ENCODE results near the gene POLR3E.

POLR3E gene

DNA sequence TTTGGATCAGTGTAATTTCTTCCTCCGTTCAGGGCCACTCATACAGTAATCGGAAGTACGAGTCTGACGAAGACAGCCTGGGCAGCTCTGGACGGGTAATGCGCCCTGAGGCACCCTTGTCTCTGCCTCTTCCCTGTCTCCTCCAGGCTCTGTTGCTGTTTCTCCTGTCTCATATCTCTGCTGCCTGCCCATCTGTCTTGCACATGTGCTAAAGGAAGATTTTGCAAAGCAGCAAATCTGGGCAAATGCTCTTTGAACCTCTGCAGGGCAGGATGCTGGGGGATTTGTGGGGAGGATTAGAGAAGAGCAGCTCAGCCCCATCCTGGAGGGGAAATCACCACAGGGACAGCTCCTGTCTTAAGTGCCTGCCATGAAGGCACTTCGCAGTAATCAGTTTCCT lies 32.4 kb upstream of the POLR3E start:
- Histone ChIP-seq H4K20me1 (ENCODE audit: insufficient read depth, low read length) (no peaks in the 10 kb centered on the region), H3K4me2 (ENCODE audit: low read length) (no peak overlapping the region), H3K4me3 (ENCODE audit: low read length) (no peak overlapping the region), H2AFZ (ENCODE audit: low read depth, low read length) (no peak overlapping the region), H3K36me3 (replicated peaks; ENCODE audit: low read depth, low read length) (peaks cover 46% of the 10 kb centered on the region), H3K9ac (ENCODE audit: low read length) (no peak overlapping the region), H3K27ac (ENCODE audit: low read length) (no peak overlapping the region), H3K27me3 (ENCODE audit: low read depth, low read length) (no peaks in the 10 kb centered on the region), H3K4me1 (ENCODE audit: low read length) (no peaks in the 10 kb centered on the region), H3K9me3 (ENCODE audit: insufficient read depth, low read length) (no peaks in the 10 kb centered on the region), H3K79me2 (ENCODE audit: low read length) (no peaks in the 10 kb centered on the region; the same call in 1 of the 2 replicates)
- TF ChIP-seq EZH2phosphoT487 (IDR thresholded peaks at IDR 0.05; ENCODE audit: low read depth): no peak
- TF ChIP-seq, protein P1, sequence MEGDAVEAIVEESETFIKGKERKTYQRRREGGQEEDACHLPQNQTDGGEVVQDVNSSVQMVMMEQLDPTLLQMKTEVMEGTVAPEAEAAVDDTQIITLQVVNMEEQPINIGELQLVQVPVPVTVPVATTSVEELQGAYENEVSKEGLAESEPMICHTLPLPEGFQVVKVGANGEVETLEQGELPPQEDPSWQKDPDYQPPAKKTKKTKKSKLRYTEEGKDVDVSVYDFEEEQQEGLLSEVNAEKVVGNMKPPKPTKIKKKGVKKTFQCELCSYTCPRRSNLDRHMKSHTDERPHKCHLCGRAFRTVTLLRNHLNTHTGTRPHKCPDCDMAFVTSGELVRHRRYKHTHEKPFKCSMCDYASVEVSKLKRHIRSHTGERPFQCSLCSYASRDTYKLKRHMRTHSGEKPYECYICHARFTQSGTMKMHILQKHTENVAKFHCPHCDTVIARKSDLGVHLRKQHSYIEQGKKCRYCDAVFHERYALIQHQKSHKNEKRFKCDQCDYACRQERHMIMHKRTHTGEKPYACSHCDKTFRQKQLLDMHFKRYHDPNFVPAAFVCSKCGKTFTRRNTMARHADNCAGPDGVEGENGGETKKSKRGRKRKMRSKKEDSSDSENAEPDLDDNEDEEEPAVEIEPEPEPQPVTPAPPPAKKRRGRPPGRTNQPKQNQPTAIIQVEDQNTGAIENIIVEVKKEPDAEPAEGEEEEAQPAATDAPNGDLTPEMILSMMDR (IDR thresholded peaks at IDR 0.05; ENCODE audit: low read depth, low read length): no peak

DNA sequence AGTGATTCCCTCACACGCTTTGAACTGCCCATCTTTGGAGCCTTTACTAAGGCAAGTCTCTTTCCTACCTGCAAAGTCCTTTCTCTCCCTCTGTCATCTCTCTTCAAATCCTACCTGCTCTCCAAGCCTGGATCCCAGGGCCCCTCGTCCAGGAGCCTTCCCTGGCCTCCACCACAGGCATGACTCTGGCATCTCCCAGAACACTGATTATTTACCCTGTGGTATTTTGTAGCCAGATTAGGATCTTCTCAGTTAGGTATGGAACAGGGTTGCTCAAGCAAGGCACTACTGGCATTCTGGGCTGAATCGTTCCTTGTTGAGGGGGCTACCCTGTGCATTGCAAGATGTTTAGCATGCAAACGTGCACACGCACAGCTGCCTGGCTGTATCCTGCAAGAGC lies 31.9 kb upstream of the POLR3E start:
- H3K9ac ChIP-seq (ENCODE audit: low read length): no peak overlapping the region
- H3K4me2 ChIP-seq (ENCODE audit: low read length): no peak overlapping the region
- no peaks in the 10 kb centered on the region for H4K20me1 ChIP-seq (ENCODE audit: insufficient read depth, low read length)
- H3K27ac ChIP-seq (ENCODE audit: low read length): no peak overlapping the region
- H3K36me3 ChIP-seq (replicated peaks; ENCODE audit: low read depth, low read length): peaks cover 42% of the 10 kb centered on the region
- no peaks in the 10 kb centered on the region for H3K9me3 ChIP-seq (ENCODE audit: insufficient read depth, low read length)
- H3K4me1 ChIP-seq (ENCODE audit: low read length): no peaks in the 10 kb centered on the region
- H3K4me3 ChIP-seq (ENCODE audit: low read length): no peak overlapping the region
- TF ChIP-seq, protein P1 (IDR thresholded peaks at IDR 0.05; ENCODE audit: low read depth, low read length): no peak
- no peak for TF ChIP-seq EZH2phosphoT487 (IDR thresholded peaks at IDR 0.05; ENCODE audit: low read depth)
- no peaks in the 10 kb centered on the region for H3K27me3 ChIP-seq (ENCODE audit: low read depth, low read length)
- no peaks in the 10 kb centered on the region for H3K79me2 ChIP-seq (ENCODE audit: low read length)
- no peak overlapping the region for H2AFZ ChIP-seq (ENCODE audit: low read depth, low read length)

DNA sequence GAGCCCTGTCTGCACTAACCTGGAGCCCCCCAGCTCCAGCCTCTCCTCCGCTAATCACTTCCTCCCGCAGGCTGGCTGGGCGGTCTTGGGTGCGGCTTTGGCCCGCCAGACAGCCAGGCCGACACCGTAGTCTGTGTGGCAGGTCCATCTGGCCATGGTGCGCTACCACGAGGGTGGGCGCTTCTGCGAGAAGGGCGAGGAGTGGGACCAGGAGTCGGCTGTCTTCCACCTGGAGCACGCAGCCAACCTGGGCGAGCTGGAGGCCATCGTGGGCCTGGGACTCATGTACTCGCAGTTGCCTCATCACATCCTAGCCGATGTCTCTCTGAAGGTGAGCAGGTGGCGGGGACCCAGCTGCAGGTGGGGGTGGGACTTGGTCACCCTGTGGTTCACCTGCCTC lies 30.7 kb upstream of the POLR3E start:
- Histone ChIP-seq H3K9ac (ENCODE audit: low read length) (no peak overlapping the region), H3K4me3 (ENCODE audit: low read length) (no peak overlapping the region), H3K27ac (ENCODE audit: low read length) (no peak overlapping the region), H2AFZ (ENCODE audit: low read depth, low read length) (no peak overlapping the region), H4K20me1 (ENCODE audit: insufficient read depth, low read length) (no peaks in the 10 kb centered on the region), H3K4me1 (ENCODE audit: low read length) (no peaks in the 10 kb centered on the region), H3K27me3 (ENCODE audit: low read depth, low read length) (no peaks in the 10 kb centered on the region), H3K4me2 (ENCODE audit: low read length) (no peak overlapping the region), H3K79me2 (ENCODE audit: low read length) (no peaks in the 10 kb centered on the region), H3K36me3 (replicated peaks; ENCODE audit: low read depth, low read length) (peaks cover 40% of the 10 kb centered on the region), H3K9me3 (ENCODE audit: insufficient read depth, low read length) (no peaks in the 10 kb centered on the region)
- TF ChIP-seq, protein P1 (IDR thresholded peaks at IDR 0.05; ENCODE audit: low read depth, low read length): no peak
- no peak for TF ChIP-seq EZH2phosphoT487 (IDR thresholded peaks at IDR 0.05; ENCODE audit: low read depth)

DNA sequence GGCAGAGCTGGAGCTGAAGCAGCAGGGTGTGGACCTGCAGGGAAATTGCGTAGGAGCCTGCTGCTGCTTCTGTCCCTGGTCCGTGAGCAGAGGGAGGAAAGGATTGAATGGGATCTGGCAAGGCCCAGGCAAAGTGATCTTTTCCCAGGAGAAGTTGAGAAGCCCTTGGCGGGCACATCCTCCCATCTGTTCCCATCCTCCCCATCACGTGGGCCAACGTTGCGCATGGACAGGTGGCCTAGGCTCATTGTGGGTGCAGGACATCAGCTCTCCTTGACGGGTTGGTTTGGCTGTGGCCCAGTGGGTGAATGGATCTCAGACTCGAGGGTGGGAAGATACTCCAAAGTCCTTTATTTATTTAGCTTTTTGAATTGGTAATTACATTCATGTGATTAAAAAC lies 29.4 kb upstream of the POLR3E start:
- TF ChIP-seq EZH2phosphoT487 (IDR thresholded peaks at IDR 0.05; ENCODE audit: low read depth): no peak
- no peaks in the 10 kb centered on the region for H3K9me3 ChIP-seq (ENCODE audit: insufficient read depth, low read length)
- no peak overlapping the region for H3K27ac ChIP-seq (ENCODE audit: low read length)
- no peak overlapping the region for H2AFZ ChIP-seq (ENCODE audit: low read depth, low read length)
- H3K4me2 ChIP-seq (ENCODE audit: low read length): no peak overlapping the region
- no peaks in the 10 kb centered on the region for H3K27me3 ChIP-seq (ENCODE audit: low read depth, low read length)
- H3K36me3 ChIP-seq (replicated peaks; ENCODE audit: low read depth, low read length): peaks cover 46% of the 10 kb centered on the region
- H3K4me1 ChIP-seq (ENCODE audit: low read length): no peaks in the 10 kb centered on the region
- H4K20me1 ChIP-seq (ENCODE audit: insufficient read depth, low read length): no peaks in the 10 kb centered on the region
- no peak overlapping the region for H3K4me3 ChIP-seq (ENCODE audit: low read length)
- H3K79me2 ChIP-seq (ENCODE audit: low read length): no peaks in the 10 kb centered on the region
- no peak overlapping the region for H3K9ac ChIP-seq (ENCODE audit: low read length)

DNA sequence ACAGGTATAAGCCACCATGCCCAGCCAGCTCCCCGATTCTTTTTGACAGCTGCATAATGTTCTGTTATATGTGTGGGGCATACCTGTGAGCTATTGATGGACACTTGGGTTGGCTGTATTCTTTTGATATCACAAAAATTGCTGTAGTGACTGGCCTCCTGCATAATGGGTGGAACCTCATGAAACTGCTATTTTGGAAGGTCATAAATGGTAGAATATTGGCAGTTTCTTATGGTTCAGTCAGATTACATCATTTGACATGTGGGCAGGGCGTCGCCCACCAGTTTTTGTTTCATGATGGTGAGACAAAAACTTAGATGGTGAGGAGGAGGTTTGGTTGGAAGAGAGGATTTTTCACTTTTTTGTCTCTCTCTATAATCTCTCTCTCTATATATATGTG lies 26.7 kb upstream of the POLR3E start:
- H3K4me1 ChIP-seq (ENCODE audit: low read length): no peaks in the 10 kb centered on the region
- no peak overlapping the region for H3K9ac ChIP-seq (ENCODE audit: low read length)
- no peak for TF ChIP-seq EZH2phosphoT487 (IDR thresholded peaks at IDR 0.05; ENCODE audit: low read depth)
- TF ChIP-seq, protein P1 (IDR thresholded peaks at IDR 0.05; ENCODE audit: low read depth, low read length): no peak
- H3K4me2 ChIP-seq (ENCODE audit: low read length): no peak overlapping the region
- no peaks in the 10 kb centered on the region for H3K27me3 ChIP-seq (ENCODE audit: low read depth, low read length)
- no peaks in the 10 kb centered on the region for H3K9me3 ChIP-seq (ENCODE audit: insufficient read depth, low read length)
- no peaks in the 10 kb centered on the region for H3K79me2 ChIP-seq (ENCODE audit: low read length)
- no peak overlapping the region for H2AFZ ChIP-seq (ENCODE audit: low read depth, low read length)
- H3K27ac ChIP-seq (ENCODE audit: low read length): no peak overlapping the region
- H3K4me3 ChIP-seq (ENCODE audit: low read length): no peak overlapping the region
- H3K36me3 ChIP-seq (replicated peaks; ENCODE audit: low read depth, low read length): peaks cover 49% of the 10 kb centered on the region
- H4K20me1 ChIP-seq (ENCODE audit: insufficient read depth, low read length): no peaks in the 10 kb centered on the region

Measured in OCI-LY3 (cell line).